NB4 (cell line): ENCODE results near the gene INTS11.

Experiments
- DNase-seq: peaks from one replicate; pipeline ENCODE4 v3.0.0; 2010; ENCODE audit warnings: low read depth
- H3K4me3 ChIP-seq: one replicate; pipeline ENCODE4 v1.5.1; 2011; ENCODE audit warnings: mild to moderate bottlenecking, low read depth, low read length, moderate library complexity
- CTCF ChIP-seq: IDR thresholded peaks from one replicate; pipeline ENCODE4 v1.5.1; 2012; ENCODE audit warnings: low read depth, low read length
- MAX ChIP-seq: IDR thresholded peaks from 2 replicates; pipeline ENCODE4 v1.6.1; 2011; ENCODE audit warnings: low read depth, low read length
- MYC ChIP-seq: IDR thresholded peaks from 2 replicates; pipeline ENCODE4 v1.6.1; 2011; ENCODE audit warnings: low read depth, low read length
- POLR2A ChIP-seq: IDR thresholded peaks from 2 replicates; pipeline ENCODE4 v1.6.1; 2011; ENCODE audit warnings: mild to moderate bottlenecking; ENCODE audit not compliant: insufficient read length; ENCODE audit errors: extremely low read depth

INTS11 gene

GRCh38 chr1:1278620-1279019 lies 45.8 kb downstream of the INTS11 start:
- H3K4me3 ChIP-seq, result no peak overlapping the region
- TF ChIP-seq MYC (no peak), MAX (no peak), POLR2A (no peak), CTCF (no peak)
- DNase-seq, result no peak

GRCh38 chr1:1275836-1276235 lies 48.6 kb downstream of the INTS11 start:
- no peak for DNase-seq
- no peak for TF ChIP-seq MAX
- TF ChIP-seq MYC, result no peak
- no peak for TF ChIP-seq CTCF
- no peak for TF ChIP-seq POLR2A

GRCh38 chr1:1274931-1275431 lies 49.5 kb downstream of the INTS11 start:
- H3K4me3 ChIP-seq, result no peak overlapping the region
- DNase-seq, result no peak
- TF ChIP-seq MAX, result no peak
- no peak for TF ChIP-seq MYC
- no peak for TF ChIP-seq POLR2A
- TF ChIP-seq CTCF, result no peak

More at GRCh38 chr1:1275836-1276235, 48.6 kb downstream of the INTS11 start:
- no peak overlapping the region for H3K4me3 ChIP-seq

- DNase-seq, result no peak
- no peak for TF ChIP-seq POLR2A
- no peak for TF ChIP-seq CTCF
- no peak for TF ChIP-seq MYC
- no peak for TF ChIP-seq MAX
- peak overlapping the region; percentile 53 for H3K4me3 ChIP-seq
Observed at GRCh38 chr1:1274299-1274930, 50.0 kb downstream of the INTS11 start.

- peak; percentile 93 for DNase-seq
- TF ChIP-seq MAX, result peak; percentile 31; the same call in 1 of the 2 replicates
- TF ChIP-seq POLR2A, result peak; percentile 84
- no peak for TF ChIP-seq CTCF
- TF ChIP-seq MYC, result peak; percentile 47; the same call in 1 of the 2 replicates
- H3K4me3 ChIP-seq, result peak within 1 kb of the TSS; percentile 79
Observed at GRCh38 chr1:1273512-1274298, 50.8 kb downstream of the INTS11 start, which contains the start of gene UBE2J2. Gene UBE2J2 (minus strand): TSS chr1:1273854. CDS start chr1:1267992, 5,862 bp downstream.
